H1 (cell line): Measurements from ENCODE around the gene FHDC1. TPM values are rescaled to one million over a fixed set of nuclear protein-coding genes. Genes with fewer than 3 reads are reported as not detected.

Source experiments
- CTCF ChIA-PET: fragments of 300-600 bp; sonication (Branson Sonifier 250); formaldehyde crosslinking; loops from one replicate; lab custom pipeline; 2021; ENCODE audit not compliant: partially characterized antibody; lab: Charles Lee
- POLR2A ChIA-PET: fragments of 300-600 bp; sonication (Branson Sonifier 250); formaldehyde crosslinking; loops from one replicate; lab custom pipeline; 2021; ENCODE audit warnings: inconsistent platforms; ENCODE audit not compliant: partially characterized antibody; lab: Charles Lee
- DNase-seq, 2 experiments: peaks; one replicate each; pipeline versions ENCODE4 v3.0.0 to v3.0.0-alpha.2; 2010 to 2022; ENCODE audit warnings: low spot score in 2 of 2, low read depth in 1 of 2, mixed read lengths in 1 of 2
- FAIRE-seq: peaks from 2 replicates; lab custom pipeline; 2011; peaks lifted over from hg19 to GRCh38; lab: Jason Lieb, UNC
- H2AFZ ChIP-seq: 2 replicates; pipeline ENCODE4 v1.8.1; 2012; ENCODE audit warnings: low read length, inconsistent platforms
- H2AK5ac ChIP-seq: 2 replicates; pipeline ENCODE4 v1.6.1; 2013; ENCODE audit warnings: low read depth, low read length
- H2BK120ac ChIP-seq: replicated peaks from 2 replicates; pipeline ENCODE3; 2013; ENCODE audit warnings: low read depth, low read length, inconsistent platforms
- H2BK12ac ChIP-seq: 2 replicates; pipeline ENCODE4 v1.6.1; 2013; ENCODE audit warnings: low read depth, low read length
- H2BK15ac ChIP-seq: 2 replicates; pipeline ENCODE4 v1.6.1; 2013; ENCODE audit warnings: low read length
- H2BK20ac ChIP-seq: 2 replicates; pipeline ENCODE4 v1.6.1; 2013; ENCODE audit warnings: low read length
- H2BK5ac ChIP-seq: 2 replicates; pipeline ENCODE4 v1.6.1; 2013; ENCODE audit warnings: low read depth, low read length
- H3K14ac ChIP-seq: 2 replicates; pipeline ENCODE4 v1.6.1; 2013; ENCODE audit warnings: inconsistent platforms; ENCODE audit not compliant: insufficient read length
- H3K18ac ChIP-seq: 2 replicates; pipeline ENCODE4 v1.6.1; 2013; ENCODE audit warnings: low read length; ENCODE audit errors: extremely low read depth
- H3K23ac ChIP-seq: 2 replicates; pipeline ENCODE4 v1.6.1; 2013; ENCODE audit warnings: inconsistent platforms; ENCODE audit not compliant: insufficient read length
- H3K23me2 ChIP-seq: 2 replicates; pipeline ENCODE4 v1.6.1; 2013; ENCODE audit warnings: low read depth, low read length
- H3K27ac ChIP-seq: 2 replicates; pipeline ENCODE4 v1.6.1; 2011; ENCODE audit warnings: low read depth, low read length, inconsistent platforms
- H3K27me3 ChIP-seq, 4 experiments: replicated peaks in 1 of 4; 1 replicate in 1 of 4; 2 replicates in 3 of 4; pipeline versions ENCODE4 v1.6.1 to v1.8.1; 2011 to 2013; ENCODE audit warnings: low read length in 3 of 4, mild to moderate bottlenecking in 3 of 4, inconsistent platforms in 2 of 4, mixed read lengths in 2 of 4, moderate library complexity in 1 of 4; ENCODE audit not compliant: control insufficient read depth in 3 of 4, insufficient read depth in 3 of 4; ENCODE audit errors: extremely low read depth in 1 of 4
- H3K36me3 ChIP-seq, 4 experiments: 2 replicates each; pipeline versions ENCODE4 v1.6.1 to v1.8.1; 2011 to 2013; ENCODE audit warnings: mild to moderate bottlenecking in 4 of 4, low read length in 3 of 4, moderate library complexity in 2 of 4, control low read depth in 1 of 4, inconsistent platforms in 1 of 4; ENCODE audit not compliant: insufficient read depth in 4 of 4, control insufficient read depth in 2 of 4
- H3K4ac ChIP-seq: replicated peaks from 2 replicates; pipeline ENCODE3; 2013; ENCODE audit warnings: low read length, low read depth, mixed read lengths, inconsistent platforms; ENCODE audit not compliant: insufficient read length
- H3K4me1 ChIP-seq, 4 experiments: replicated peaks in 1 of 4; 1 replicate in 1 of 4; 2 replicates in 3 of 4; pipeline versions ENCODE4 v1.6.1 to v1.8.1; 2011 to 2013; ENCODE audit warnings: low read length in 3 of 4, inconsistent platforms in 2 of 4, mixed read lengths in 1 of 4; ENCODE audit not compliant: insufficient read depth in 4 of 4, control insufficient read depth in 3 of 4
- H3K4me2 ChIP-seq, 2 experiments: 2 replicates each; pipeline versions ENCODE4 v1.6.1 to v1.8.1; 2011 to 2013; ENCODE audit warnings: low read depth in 2 of 2, low read length in 2 of 2, control low read depth in 1 of 2, inconsistent platforms in 1 of 2, mild to moderate bottlenecking in 1 of 2; ENCODE audit not compliant: insufficient read depth in 1 of 2
- H3K4me3 ChIP-seq, 4 experiments: fragments of 200-600, 300-600 bp in 1 of 4; sonication (generic), shearing (Covaris generic), sonication (Bioruptor Twin) in 1 of 4; 2 replicates each; pipeline versions ENCODE4 v1.5.1 to v1.8.1; 2011 to 2016; ENCODE audit warnings: low read length in 4 of 4, low read depth in 3 of 4, control low read depth in 2 of 4, inconsistent platforms in 2 of 4, mild to moderate bottlenecking in 2 of 4, mixed read lengths in 1 of 4, moderate library complexity in 1 of 4; ENCODE audit not compliant: insufficient read depth in 2 of 4; ENCODE audit errors: extremely low read depth in 1 of 4
- H3K56ac ChIP-seq: replicated peaks from 2 replicates; pipeline ENCODE3; 2013; ENCODE audit warnings: low read depth, mild to moderate bottlenecking, mixed read lengths, low read length, inconsistent platforms; ENCODE audit not compliant: insufficient read length
- H3K79me1 ChIP-seq: 2 replicates; pipeline ENCODE4 v1.6.1; 2013; ENCODE audit warnings: low read depth, low read length, control low read depth
- H3K79me2 ChIP-seq, 2 experiments: 2 replicates each; pipeline versions ENCODE4 v1.6.1 to v1.8.1; 2012 to 2013; ENCODE audit warnings: low read length in 2 of 2, mild to moderate bottlenecking in 2 of 2, inconsistent platforms in 1 of 2; ENCODE audit not compliant: insufficient read depth in 2 of 2, control insufficient read depth in 1 of 2
- H3K9ac ChIP-seq, 4 experiments: replicated peaks in 1 of 4; 1 replicate in 1 of 4; 2 replicates in 3 of 4; pipeline versions ENCODE4 v1.6.1 to v1.8.1; 2011 to 2013; ENCODE audit warnings: low read depth in 3 of 4, low read length in 3 of 4, control low read depth in 2 of 4, mild to moderate bottlenecking in 2 of 4, moderate library complexity in 2 of 4, inconsistent platforms in 1 of 4; ENCODE audit errors: extremely low read depth in 1 of 4
- H3K9me3 ChIP-seq, 2 experiments: 2 replicates each; pipeline versions ENCODE4 v1.6.1 to v1.8.1; 2012 to 2013; ENCODE audit warnings: mild to moderate bottlenecking in 2 of 2, moderate library complexity in 2 of 2, control low read depth in 1 of 2, inconsistent platforms in 1 of 2, low read depth in 1 of 2, low read length in 1 of 2, mixed read lengths in 1 of 2; ENCODE audit not compliant: insufficient read depth in 2 of 2
- H4K20me1 ChIP-seq, 2 experiments: replicated peaks in 1 of 2; 2 replicates each; pipeline versions ENCODE3 to v1.8.1; 2011 to 2013; ENCODE audit warnings: inconsistent platforms in 2 of 2, low read length in 2 of 2, mild to moderate bottlenecking in 1 of 2; ENCODE audit not compliant: insufficient read depth in 2 of 2, control insufficient read depth in 1 of 2
- H4K5ac ChIP-seq: 2 replicates; pipeline ENCODE4 v1.6.1; 2013; ENCODE audit warnings: low read length, low read depth, mixed read lengths, inconsistent platforms; ENCODE audit not compliant: insufficient read length
- H4K8ac ChIP-seq: 2 replicates; pipeline ENCODE4 v1.8.0; 2013; ENCODE audit warnings: mild to moderate bottlenecking, moderate library complexity, low read length, inconsistent platforms; ENCODE audit not compliant: insufficient read depth; ENCODE audit errors: extremely low read depth
- H4K91ac ChIP-seq: replicated peaks from 2 replicates; pipeline ENCODE3; 2013; ENCODE audit warnings: low read length, mixed read lengths, inconsistent platforms; ENCODE audit not compliant: insufficient read length
- PHF8 ChIP-seq: fragments of 200-600 bp; sonication (generic); conservative IDR thresholded peaks from 2 replicates; pipeline ENCODE4 v1.7.1; 2012; ENCODE audit warnings: low read depth, mild to moderate bottlenecking, inconsistent platforms, low read length, moderate library complexity
- SIRT6 ChIP-seq: IDR thresholded peaks from one replicate; pipeline ENCODE4 v1.7.1; 2012; ENCODE audit warnings: low read length, inconsistent platforms
- SIX5 ChIP-seq: IDR thresholded peaks from 2 replicates; pipeline ENCODE4 v1.6.1; 2011; ENCODE audit warnings: mild to moderate bottlenecking, low read depth, low read length
- TBP ChIP-seq: IDR thresholded peaks from 2 replicates; pipeline ENCODE4 v1.6.1; 2011; ENCODE audit warnings: low read depth, low read length, improper control_type of control experiment
- WGBS, 2 experiments: shearing (Covaris generic) in 1 of 2; methylation state at CpG; one replicate each; pipeline versions ENCODE4 v1.1.6 to v1.1.7; 2013 to 2015; ENCODE audit warnings: low lambda C conversion rate in 2 of 2, mixed read lengths in 2 of 2, inconsistent platforms in 1 of 2, low coverage in 1 of 2, missing lambda C conversion rate in 1 of 2; ENCODE audit not compliant: insufficient replicate concordance in 2 of 2, insufficient coverage in 1 of 2, insufficient read length in 1 of 2; ENCODE audit errors: extremely low coverage in 1 of 2, missing lambda C conversion rate in 1 of 2; 5-methylcytosine and 5-hydroxymethylcytosine counted together
- polyA plus RNA-seq, 7 experiments: library from polyadenylated mRNA; depleted of rRNA in 3 of 7; stranded (reverse) in 5 of 7; unstranded in 2 of 7; fragments of >200 nt in 5 of 7; fragments of 200-250 nt in 2 of 7; gene quantifications; 1 replicate in 5 of 7; 2 replicates in 1 of 7; 4 replicates in 1 of 7; pipeline versions ENCODE4 v1.2.1 to v1.2.3, GENCODE V29; 2011 to 2013; ENCODE audit warnings: missing spikeins in 2 of 7, mixed read lengths in 2 of 7
- total RNA-seq: library from RNA; stranded (reverse); fragmentation: NEBNext Ultra II Directional; extraction: Animal tissue kit (Norgen Biotek cat#: 25700); gene quantifications from 2 replicates; pipeline ENCODE4 v1.2.1, GENCODE V29; 2021

The FHDC1 gene
- total and polyA plus RNA-seq, 2 of the 8 experiments (the other 6 are each of a cell fraction or from before 2014, with no cell fraction given): 6.4 to 28.6 TPM

DNA sequence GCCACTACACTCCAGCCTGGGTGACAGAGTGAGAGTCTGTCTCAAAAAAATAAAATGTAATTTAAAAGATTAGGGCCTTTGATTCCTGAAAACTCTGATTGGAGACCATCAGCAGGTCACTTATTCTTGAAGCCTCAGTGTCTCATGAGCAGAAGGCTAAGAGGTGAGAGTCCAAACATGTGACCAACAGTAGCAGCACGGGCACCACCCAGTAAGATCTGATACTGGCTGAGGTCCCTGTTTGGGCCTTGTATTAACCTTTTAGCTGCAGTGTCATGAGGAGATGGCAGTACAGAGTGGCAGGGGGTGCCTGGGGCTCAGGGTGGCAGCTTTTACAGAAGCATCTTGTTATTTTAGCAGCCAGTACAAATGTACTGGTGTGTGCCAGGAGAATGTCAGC is 89.3 kb downstream of the FHDC1 start:
- H2BK12ac ChIP-seq: no peak overlapping the region
- FAIRE-seq (no peak), DNase-seq (no peak)
- no peak overlapping the region for H2AFZ ChIP-seq
- CTCF ChIA-PET: no interaction called here
- no peak overlapping the region for H3K14ac ChIP-seq
- peaks cover 0 to 3% of the 10 kb centered on the region in 2 experiments for H4K20me1 ChIP-seq
- no peaks in the 10 kb centered on the region; a peak in 1 of 8 replicates for H3K36me3 ChIP-seq
- no peaks in the 10 kb centered on the region for H3K79me1 ChIP-seq
- H3K79me2 ChIP-seq: peaks cover 0 to 4% of the 10 kb centered on the region in 2 experiments; a peak in 1 of 4 replicates
- H3K4me2 ChIP-seq: no peak overlapping the region
- no peak overlapping the region for H3K9ac ChIP-seq
- H2BK5ac ChIP-seq: no peak overlapping the region
- H3K4ac ChIP-seq: no peak overlapping the region
- 94% methylated on average over 1 of the region's 1 CpG; no CpG with 5 or more reads in 1 of the 2 experiments for WGBS, 2 experiments
- H4K5ac ChIP-seq: no peak overlapping the region
- peaks cover 17 to 20% of the 10 kb centered on the region in 2 experiments for H3K9me3 ChIP-seq
- H2BK120ac ChIP-seq: no peak overlapping the region
- H2BK20ac ChIP-seq: no peak overlapping the region
- H4K8ac ChIP-seq: no peak overlapping the region
- POLR2A ChIA-PET: no interaction called here
- H3K18ac ChIP-seq: no peak overlapping the region
- H3K56ac ChIP-seq: no peak overlapping the region
- no peak overlapping the region for H3K27ac ChIP-seq
- peaks cover 0 to 10% (median 2%) of the 10 kb centered on the region in 4 experiments; a peak in 5 of 7 replicates for H3K4me1 ChIP-seq
- H3K23ac ChIP-seq: no peak overlapping the region
- H3K23me2 ChIP-seq: peaks cover 5% of the 10 kb centered on the region; the same call in 1 of the 2 replicates
- H3K4me3 ChIP-seq: no peak overlapping the region
- H4K91ac ChIP-seq: peak overlapping the region; percentile 9
- no peak overlapping the region for H2BK15ac ChIP-seq
- no peaks in the 10 kb centered on the region for H3K27me3 ChIP-seq
- no peak overlapping the region for H2AK5ac ChIP-seq
- TF ChIP-seq SIX5 (no peak), SIRT6 (no peak), TBP (no peak), PHF8 (no peak)
